Esophagus mucosa (tissue), 1 donor: ENCODE measurements around the gene RNGTT. TPM values are rescaled to one million over a fixed set of nuclear protein-coding genes. Genes with fewer than 3 reads are reported as not detected.

Source experiments
- ATAC-seq: fragments of 200-7000 bp; cut with Tn5 transposase; one replicate; pipeline ENCODE4 v1.9.1; 2020
- total RNA-seq: library from RNA; stranded (reverse); gene quantifications from one replicate; pipeline ENCODE4 v1.2.4, GENCODE V29; 2023
- donor health status: DM: yes; HTN: yes; CAD: no.

RNGTT gene
- total RNA-seq, 1 donor from 2014 or later: 8.1 TPM

DNA sequence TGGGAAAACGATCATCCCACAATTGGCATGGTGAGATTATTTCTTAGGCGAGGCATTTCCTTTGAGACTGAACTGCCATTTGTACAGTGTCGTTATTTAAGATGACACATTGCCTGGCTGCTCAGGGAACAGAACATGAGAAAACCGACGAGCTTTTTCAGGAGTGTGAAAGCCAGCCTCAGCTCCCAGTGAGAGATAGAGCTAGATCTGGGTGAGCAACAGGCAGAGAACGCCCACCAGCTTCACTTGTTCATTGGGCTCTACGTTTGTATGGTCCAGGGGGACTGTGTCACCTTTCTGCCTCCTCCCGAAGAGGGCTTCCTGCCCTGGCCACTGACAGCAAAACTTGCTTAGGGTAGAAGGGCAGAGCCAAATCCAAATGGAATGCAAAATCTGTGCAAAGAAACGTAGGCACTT lies 378.1 kb downstream of the RNGTT start:
- no peak for ATAC-seq

DNA sequence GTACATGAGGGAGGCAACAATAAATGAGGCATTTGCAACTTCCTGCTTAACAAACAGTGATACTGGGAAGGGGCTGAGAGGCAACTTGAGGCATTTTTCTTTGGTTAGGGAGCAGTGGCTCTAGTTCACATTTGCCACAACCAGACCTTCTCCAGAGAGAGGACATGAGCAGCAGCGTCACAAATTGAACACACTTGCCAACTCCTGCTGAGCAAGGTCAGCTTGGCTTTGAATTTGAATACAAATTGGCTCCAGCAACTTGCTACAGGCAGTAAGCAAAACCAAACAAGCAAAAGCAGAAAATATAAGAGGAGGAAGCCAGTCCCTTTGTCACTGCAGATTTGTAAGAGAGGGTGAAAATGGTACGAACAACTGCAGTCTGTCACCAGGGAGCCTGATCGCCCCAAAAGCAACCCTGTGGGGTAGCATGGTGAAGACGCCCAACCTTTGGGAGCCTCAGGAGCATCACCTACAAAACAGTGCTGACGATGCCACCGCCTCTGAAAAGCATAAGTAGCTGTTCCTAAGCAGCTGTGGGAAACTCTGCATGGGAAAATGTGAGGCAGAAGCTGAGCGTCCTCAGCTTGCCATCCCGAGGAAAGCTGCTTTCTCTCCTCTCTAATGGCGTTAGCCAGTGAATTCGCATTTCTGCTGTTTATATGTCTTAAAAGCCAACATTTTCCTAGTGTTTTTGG lies 378.7 kb downstream of the RNGTT start:
- no peak for ATAC-seq

DNA sequence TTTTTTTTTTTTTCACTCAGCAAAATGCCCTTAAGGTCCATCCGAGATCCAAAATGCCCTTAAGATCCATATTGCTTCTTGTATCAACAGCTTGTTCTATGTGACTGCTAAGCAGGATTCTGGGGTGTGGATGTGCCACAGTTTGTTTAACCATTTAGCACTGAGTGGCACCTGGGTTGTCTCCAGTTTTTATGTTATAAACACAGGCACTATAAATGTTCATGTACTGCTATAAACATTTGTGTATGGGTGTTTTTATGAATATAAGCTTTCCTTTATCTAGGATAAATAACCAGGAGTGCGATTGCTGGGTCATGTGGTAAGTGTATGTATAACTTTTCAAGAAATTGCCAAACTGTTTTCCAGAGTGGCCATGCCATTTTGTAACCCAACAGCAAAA lies 386.0 kb downstream of the RNGTT start:
- no peak for ATAC-seq

GRCh38 chr6:88575536-88575935 lies 387.9 kb downstream of the RNGTT start:
- no peak for ATAC-seq

GRCh38 chr6:88574651-88575050 lies 388.8 kb downstream of the RNGTT start:
- no peak for ATAC-seq

DNA sequence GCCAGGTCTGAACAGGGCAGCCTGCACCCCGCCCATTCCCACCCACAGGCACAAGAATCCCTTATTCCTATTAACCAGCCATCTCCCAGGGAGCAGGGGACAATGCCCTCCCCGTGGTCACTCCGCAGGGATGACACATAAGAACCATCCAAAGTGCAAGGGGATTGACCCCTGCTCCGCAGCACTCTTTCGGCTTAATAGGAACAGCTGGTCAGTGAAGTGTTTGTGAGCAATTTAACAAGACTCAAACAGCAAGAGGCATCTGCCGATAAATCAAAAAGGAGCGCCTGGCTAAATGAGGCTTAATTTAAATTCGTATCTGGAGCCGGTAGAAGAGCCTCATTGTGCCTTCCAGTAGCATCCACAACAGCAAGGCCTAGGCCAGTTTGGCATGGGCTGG lies 389.4 kb downstream of the RNGTT start:
- no peak for ATAC-seq

DNA sequence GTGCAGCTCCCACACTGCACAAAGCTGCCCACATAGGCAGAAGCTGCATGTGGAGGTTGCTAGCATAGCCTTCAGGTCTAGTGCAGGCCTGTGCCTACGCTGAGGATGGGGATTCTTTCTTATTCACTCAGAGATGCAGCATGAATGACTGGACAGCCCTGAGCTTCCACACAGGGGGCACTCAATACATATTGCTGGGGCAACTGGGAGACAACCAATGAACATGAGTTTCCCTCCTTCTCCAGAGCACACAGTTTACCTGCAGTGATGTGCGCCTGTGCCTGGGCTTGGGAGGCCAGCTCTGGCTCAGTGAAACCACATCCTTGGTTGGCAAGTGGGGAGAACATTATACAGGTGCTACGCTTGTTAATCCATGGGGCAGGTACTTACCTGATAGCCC lies 389.9 kb downstream of the RNGTT start:
- no peak for ATAC-seq

GRCh38 chr6:88572449-88573139 lies 390.8 kb downstream of the RNGTT start:
- no peak for ATAC-seq

DNA sequence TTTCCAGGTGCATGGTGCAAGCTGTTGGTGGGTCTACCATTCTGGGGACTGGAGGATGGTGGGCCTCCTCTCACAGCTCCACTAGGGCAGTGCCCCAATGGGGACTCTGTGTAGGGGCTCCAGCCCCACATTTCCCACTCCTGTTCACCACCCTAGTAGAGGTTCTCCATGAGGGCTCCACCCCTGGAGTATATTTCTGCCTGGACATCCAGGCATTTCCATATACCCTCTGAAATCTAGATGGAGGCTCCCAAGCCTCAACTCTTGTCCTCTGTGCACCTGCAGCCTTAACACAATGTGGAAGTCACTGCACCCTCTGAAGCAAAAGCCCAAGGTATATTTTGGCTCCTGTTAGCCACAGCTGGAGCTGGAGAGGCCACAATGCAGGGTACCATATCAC lies 393.5 kb downstream of the RNGTT start:
- ATAC-seq: no peak

DNA sequence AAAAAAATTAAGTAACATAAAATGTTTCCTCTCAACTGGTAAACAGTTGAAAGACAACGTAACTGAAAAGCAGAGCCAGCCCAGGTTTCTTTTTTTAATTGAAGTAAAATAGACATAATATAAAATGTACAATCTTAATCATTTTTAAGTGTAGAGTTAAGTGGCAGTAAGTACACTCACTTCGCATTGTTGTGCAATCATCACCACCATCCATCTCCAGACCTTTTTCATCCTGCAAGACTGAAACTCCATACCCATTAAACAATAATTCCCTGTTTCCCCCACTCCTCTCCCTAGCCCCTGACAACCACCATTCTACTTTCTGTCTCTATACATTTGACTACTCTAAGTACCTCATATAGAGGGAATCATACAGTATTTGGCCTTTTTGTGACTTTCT lies 395.7 kb downstream of the RNGTT start:
- ATAC-seq: no peak

DNA sequence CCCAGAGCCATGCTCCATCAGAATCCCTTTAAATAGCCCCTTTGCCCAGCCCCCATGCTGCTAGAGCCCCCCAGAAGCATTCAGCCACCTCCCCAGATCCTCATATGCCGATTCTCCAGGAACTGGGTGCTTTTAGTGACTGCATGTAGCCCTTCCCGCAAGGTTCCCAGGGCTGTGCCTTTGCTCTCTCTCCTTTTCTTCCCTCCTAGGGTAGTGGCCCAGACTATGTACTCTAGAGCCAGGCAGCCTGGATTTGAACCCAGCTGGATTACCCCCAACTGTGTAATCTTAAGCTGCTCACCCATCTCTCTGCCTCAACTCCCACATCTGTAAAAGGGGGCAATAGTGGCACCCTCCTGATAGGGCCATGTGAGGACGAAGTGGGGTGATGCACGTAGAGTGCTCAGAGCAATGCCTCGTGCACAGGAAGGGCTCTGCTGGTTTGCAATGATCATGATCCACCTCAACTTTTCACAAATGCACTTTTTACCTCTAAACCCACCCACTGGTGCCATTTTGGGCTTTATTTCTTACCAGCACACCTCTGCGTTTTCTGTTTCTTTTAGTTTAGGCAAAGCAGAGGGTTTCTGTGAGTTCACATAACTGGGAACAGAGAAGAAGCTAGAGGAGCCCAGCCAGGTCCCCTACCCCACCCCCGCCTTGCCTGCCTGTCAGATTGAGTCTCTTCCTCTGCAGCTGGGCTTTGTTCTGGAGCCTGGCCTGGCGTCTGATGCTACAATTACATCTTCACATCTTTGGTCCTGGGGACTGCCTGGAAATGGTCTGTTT lies 396.5 kb downstream of the RNGTT start:
- ATAC-seq: no peak

GRCh38 chr6:88565836-88566235 lies 397.6 kb downstream of the RNGTT start:
- no peak for ATAC-seq

- no peak for ATAC-seq
These were observed 398.0 kb downstream of the RNGTT start for GRCh38 chr6:88565409-88565811.

DNA sequence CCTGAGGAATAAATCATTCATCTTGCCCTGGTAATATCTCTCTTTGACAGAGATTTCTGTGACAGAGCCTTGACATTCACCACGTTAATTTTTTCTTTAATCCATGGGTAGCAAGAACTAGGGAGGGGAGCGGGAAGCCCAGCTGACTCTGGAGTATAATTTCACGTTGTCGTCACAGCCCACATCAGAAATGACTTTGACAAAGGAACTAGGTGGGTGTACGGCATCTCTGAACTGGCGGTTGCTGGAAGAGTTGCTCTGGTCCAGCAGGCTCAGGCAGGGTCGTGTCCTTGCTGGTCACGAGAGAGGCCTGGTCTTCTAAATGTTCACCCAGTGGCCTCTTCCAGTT lies 400.2 kb downstream of the RNGTT start:
- no peak for ATAC-seq

DNA sequence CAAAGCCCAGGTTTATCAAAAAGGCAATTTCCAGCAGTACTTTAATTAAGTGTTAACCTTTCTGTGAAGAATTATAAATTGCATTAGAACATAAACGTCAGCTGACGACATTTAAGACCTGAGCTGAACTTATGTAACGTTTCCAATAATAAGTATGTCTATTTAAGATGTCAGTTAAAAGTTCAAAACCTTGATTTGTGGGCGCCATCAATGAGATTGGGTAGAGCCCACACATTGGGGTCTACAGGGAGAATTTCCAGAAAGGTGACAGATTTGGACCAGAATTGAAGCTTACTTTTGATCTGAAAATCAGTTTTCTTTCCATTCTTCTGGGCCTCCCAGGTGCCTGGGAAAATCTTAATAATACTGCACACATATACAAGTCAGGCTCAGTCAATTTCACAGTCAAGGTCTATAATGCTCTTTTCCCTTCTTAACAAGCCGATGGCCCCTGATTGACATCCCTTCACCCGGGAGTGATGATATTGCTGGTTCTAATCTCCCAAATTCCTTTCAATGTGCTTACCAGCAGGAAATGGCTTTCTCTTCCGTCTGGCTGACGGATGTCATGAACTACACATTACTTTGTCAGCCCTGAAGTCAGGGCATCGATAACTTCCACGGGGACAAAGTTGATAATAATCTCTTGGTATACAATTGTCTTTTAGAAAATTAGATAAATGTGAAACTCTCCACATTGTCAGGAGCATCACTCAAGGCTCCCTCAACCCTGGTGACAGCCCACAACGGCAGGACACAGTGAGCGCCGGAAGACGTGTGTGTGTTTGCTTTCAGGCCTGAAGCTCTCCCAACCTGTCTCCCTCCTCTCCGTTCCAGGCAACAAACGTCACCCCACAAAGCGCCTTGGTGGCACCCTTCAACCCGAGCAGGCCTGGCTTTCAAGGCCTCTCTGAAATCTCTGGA lies 400.8 kb downstream of the RNGTT start:
- no peak for ATAC-seq

- no peak for ATAC-seq
These were observed 401.5 kb downstream of the RNGTT start for GRCh38 chr6:88561954-88562315.

DNA sequence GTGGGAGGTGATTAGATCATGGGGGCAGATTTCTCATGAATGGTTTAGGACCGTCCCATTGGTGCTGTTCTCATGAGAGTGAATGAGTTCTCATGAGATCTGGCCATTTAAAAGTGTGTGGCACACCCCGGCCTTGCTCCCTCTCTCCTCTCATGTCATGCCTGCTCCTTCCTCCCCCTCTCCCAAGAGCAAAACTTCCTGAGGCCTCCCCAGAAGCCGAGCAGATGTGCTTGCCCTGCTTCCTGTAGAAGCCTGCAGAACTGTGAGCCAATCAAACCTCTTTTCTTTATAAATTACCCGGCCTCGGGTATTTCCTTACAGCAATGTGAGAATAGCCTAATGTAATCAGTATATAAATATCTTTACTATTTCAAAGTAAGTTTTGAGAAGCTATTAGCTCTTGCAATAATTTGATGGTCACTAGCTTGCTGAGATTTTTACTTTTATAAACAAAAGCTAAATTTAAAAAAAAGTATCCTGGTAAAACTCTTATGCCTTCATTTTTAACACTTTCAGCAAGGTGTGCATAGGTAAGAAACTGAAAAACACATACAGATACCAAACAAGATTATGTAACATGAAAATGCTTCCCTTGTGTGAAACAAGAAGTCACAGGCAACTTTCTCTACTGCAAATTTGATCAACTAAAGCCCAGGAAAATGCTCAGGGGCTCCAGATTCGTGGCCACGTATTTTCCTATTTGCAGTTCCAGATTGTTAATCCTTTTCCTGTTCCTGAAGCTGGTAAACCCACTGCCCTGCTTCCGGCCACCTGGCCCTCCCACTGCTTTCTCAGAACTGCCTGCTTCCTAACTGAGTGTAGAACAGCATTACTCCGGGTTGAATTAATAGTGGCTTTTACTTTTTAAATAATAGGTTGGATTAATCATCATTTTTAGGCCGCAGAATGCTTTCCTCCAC lies 402.1 kb downstream of the RNGTT start:
- ATAC-seq: no peak
